SK-MEL-5 (cell line): ENCODE results near the gene ANXA6. TPM values are rescaled to one million over a fixed set of nuclear protein-coding genes. Genes with fewer than 3 reads are reported as not detected.

Experiments used
- DNase-seq: peaks from one replicate; pipeline ENCODE4 v3.0.0-alpha.2; 2016; ENCODE audit warnings: low read depth, low spot score
- in situ Hi-C: cut with HindIII; loops from 2 replicates; pipeline ENCODE4 v1.10.0; 2016; ENCODE audit warnings: low sequenced_read_pairs, high pct_unique_total_duplicates, low pct_unique_long_range_greater_than_20kb
- total RNA-seq: library from RNA; depleted of rRNA; stranded (reverse); fragments of >200 nt; shearing (Covaris generic); gene quantifications from 2 replicates; pipeline ENCODE4 v1.2.3, GENCODE V29; 2014

ANXA6 gene
- total RNA-seq, 1 experiment from 2014 or later: 88.4 TPM

- in situ Hi-C loops: no loop called here
These were observed 2.2 kb upstream of the ANXA6 start for GRCh38 chr5:151159649-151160373.

GRCh38 chr5:151158287-151158661, 695 bp upstream of the ANXA6 start:
- in situ Hi-C loops: no loop called here
- no peak for DNase-seq

More at GRCh38 chr5:151159649-151160373, 2.2 kb upstream of the ANXA6 start:
- DNase-seq: no peak

GRCh38 chr5:151156507-151157420, 815 bp downstream of the ANXA6 start:
- no peak for DNase-seq
- in situ Hi-C loops: no loop called here

GRCh38 chr5:151155775-151156506, 1.6 kb downstream of the ANXA6 start:
- in situ Hi-C loops: no loop called here
- no peak for DNase-seq

- DNase-seq: no peak
- in situ Hi-C loops: no loop called here
These were observed 2.4 kb downstream of the ANXA6 start for GRCh38 chr5:151154931-151155774.

- in situ Hi-C loops: no loop called here
These were observed 3.8 kb downstream of the ANXA6 start for GRCh38 chr5:151153766-151154272.

GRCh38 chr5:151153300-151153699, 4.3 kb downstream of the ANXA6 start:
- DNase-seq: no peak
- in situ Hi-C loops: no loop called here

More at GRCh38 chr5:151153766-151154272, 3.8 kb downstream of the ANXA6 start:
- no peak for DNase-seq

GRCh38 chr5:151151793-151152192, 5.8 kb downstream of the ANXA6 start:
- no peak for DNase-seq
- in situ Hi-C loops: no loop called here

GRCh38 chr5:151151263-151151660, 6.3 kb downstream of the ANXA6 start:
- no peak for DNase-seq
- in situ Hi-C loops: no loop called here

GRCh38 chr5:151150471-151151262, 6.9 kb downstream of the ANXA6 start:
- in situ Hi-C loops: no loop called here
- no peak for DNase-seq

GRCh38 chr5:151148583-151148982, 9.0 kb downstream of the ANXA6 start:
- no peak for DNase-seq
- in situ Hi-C loops: no loop called here

- no peak for DNase-seq
- in situ Hi-C loops: no loop called here
These were observed 10.5 kb downstream of the ANXA6 start for GRCh38 chr5:151147033-151147432.

GRCh38 chr5:151146061-151146460, 11.5 kb downstream of the ANXA6 start:
- no peak for DNase-seq
- in situ Hi-C loops: no loop called here

GRCh38 chr5:151144922-151145321, 12.7 kb downstream of the ANXA6 start:
- in situ Hi-C loops: no loop called here
- no peak for DNase-seq

GRCh38 chr5:151144275-151144674, 13.3 kb downstream of the ANXA6 start:
- no peak for DNase-seq
- in situ Hi-C loops: no loop called here

- no peak for DNase-seq
- in situ Hi-C loops: no loop called here
These were observed 13.9 kb downstream of the ANXA6 start for GRCh38 chr5:151143645-151144044.
